Measurements from ENCODE around the gene LAMB3. TPM values are rescaled to one million over a fixed set of nuclear protein-coding genes. Genes with fewer than 3 reads are reported as not detected.

LAMB3 gene
- total RNA-seq, 1 donor from 2014 or later = 12.5 TPM

DNA sequence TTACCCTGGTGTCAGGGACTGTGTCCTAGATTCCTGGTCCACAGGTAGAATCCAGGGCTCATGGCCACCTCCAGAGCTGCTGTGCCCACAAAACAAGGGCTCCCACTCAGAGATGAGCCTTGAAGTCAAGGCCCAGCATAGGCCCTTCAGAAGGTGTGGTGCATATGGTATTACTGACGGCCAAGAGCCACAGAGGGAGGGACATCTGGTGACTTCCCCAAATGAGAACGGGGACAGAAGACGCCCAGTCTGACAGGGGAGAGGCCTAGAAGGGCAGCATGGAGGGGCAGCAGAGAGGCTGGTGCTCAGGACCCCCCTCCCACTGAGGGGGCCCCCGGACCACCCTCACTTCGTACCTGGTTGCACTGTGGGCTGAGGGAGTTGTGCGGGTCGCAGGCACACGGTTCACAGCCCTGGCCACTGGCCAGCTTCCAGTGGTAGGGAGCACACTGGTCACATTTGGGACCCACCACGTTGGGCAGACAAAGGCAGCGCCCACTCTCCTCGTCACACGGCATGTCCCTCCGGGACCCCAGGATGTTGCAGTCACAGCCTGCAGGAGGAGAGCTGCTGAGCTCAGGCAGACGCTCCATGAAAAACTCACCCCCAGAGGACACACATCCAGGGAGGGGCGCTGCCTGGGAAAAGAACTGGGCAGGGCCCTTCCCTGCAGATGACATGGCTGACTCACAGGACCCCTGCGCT lies 25.0 kb downstream of the LAMB3 start:
- Mint-ChIP-seq H3K4me1 (ENCODE audit: low read depth) (no peaks in the 10 kb centered on the region), H3K27ac (no peak overlapping the region), H3K4me3 (ENCODE audit: low read depth) (no peak overlapping the region), H3K36me3 (ENCODE audit: insufficient read depth) (no peaks in the 10 kb centered on the region), H3K27me3 (peaks cover 19% of the 10 kb centered on the region), H3K9me3 (ENCODE audit: low read depth) (no peaks in the 10 kb centered on the region)
- TF ChIP-seq, protein P1, sequence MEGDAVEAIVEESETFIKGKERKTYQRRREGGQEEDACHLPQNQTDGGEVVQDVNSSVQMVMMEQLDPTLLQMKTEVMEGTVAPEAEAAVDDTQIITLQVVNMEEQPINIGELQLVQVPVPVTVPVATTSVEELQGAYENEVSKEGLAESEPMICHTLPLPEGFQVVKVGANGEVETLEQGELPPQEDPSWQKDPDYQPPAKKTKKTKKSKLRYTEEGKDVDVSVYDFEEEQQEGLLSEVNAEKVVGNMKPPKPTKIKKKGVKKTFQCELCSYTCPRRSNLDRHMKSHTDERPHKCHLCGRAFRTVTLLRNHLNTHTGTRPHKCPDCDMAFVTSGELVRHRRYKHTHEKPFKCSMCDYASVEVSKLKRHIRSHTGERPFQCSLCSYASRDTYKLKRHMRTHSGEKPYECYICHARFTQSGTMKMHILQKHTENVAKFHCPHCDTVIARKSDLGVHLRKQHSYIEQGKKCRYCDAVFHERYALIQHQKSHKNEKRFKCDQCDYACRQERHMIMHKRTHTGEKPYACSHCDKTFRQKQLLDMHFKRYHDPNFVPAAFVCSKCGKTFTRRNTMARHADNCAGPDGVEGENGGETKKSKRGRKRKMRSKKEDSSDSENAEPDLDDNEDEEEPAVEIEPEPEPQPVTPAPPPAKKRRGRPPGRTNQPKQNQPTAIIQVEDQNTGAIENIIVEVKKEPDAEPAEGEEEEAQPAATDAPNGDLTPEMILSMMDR (IDR thresholded peaks at IDR 0.05; ENCODE audit: unreplicated experiment) = no peak
- no peak for DNase-seq (ENCODE audit: low spot score, unreplicated experiment)

DNA sequence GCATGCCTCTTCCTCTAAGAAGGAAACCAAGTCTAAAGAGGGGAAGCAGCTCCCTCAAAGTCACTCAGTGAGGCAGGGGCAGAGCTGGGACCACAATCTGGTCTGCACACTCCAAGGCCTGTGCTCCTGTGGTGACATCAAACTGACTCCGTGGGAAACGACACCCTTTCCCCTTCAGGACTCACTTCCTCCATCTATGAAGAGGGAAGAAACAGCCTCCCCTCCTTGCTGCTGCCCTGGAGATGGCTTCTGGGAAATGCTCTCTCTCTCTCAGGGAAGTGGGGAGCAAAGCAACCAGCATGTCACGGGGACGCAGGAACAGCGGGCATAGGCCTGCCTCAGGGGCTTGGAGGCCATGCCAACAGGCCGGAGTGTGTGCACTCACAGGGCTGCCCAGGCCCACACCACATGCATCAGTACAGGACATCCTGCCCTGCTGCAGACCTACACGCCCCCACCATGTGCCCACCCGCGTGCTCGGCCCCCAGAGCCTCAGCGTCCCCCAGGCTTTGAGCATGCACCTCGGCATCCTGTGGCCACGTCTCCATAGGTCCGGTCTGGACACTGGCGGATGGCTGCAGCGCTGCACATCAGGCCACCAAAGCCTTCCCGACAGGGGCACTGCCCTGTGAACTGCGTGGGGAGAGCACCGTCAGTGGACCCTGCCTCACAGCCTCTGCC lies 25.7 kb downstream of the LAMB3 start:
- H3K27me3 Mint-ChIP-seq = peaks cover 16% of the 10 kb centered on the region
- no peak overlapping the region for H3K27ac Mint-ChIP-seq

DNA sequence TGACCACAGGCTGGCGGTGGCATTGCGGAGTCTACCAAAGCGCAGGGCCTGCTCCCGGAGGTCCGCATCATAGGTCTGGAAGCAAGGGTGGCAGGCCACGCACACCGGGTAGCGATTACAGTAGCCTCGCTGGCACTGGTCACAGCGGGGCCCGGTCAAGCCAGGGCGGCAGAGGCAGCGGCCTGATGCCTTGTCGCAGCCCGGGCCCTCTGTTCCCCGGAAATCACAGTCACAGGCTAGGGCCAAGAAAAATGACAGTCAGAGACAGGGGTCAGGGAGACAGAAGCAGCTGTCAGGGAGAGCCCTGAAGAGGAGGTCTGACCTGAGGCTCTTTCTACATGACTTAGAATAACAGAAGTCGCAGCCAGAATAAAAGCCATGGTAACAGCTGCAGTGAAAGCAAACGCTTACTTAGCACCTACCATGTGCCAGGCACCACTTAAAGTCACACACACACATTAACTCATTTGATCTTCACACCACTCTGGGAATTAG lies 26.4 kb downstream of the LAMB3 start:
- no peak for DNase-seq (ENCODE audit: low spot score, unreplicated experiment)
- H3K4me1 Mint-ChIP-seq (ENCODE audit: low read depth) = no peaks in the 10 kb centered on the region
- no peak overlapping the region for H3K27ac Mint-ChIP-seq
- no peaks in the 10 kb centered on the region for H3K36me3 Mint-ChIP-seq (ENCODE audit: insufficient read depth)
- no peak overlapping the region for H3K4me3 Mint-ChIP-seq (ENCODE audit: low read depth)
- H3K9me3 Mint-ChIP-seq (ENCODE audit: low read depth) = no peaks in the 10 kb centered on the region
- H3K27me3 Mint-ChIP-seq = peaks cover 16% of the 10 kb centered on the region
- TF ChIP-seq, protein P1 (IDR thresholded peaks at IDR 0.05; ENCODE audit: unreplicated experiment) = no peak

More for the DNA sequence above, 25.7 kb downstream of the LAMB3 start:
- TF ChIP-seq, protein P1 (IDR thresholded peaks at IDR 0.05; ENCODE audit: unreplicated experiment) = no peak
- H3K4me1 Mint-ChIP-seq (ENCODE audit: low read depth) = no peaks in the 10 kb centered on the region
- DNase-seq (ENCODE audit: low spot score, unreplicated experiment) = no peak
- H3K4me3 Mint-ChIP-seq (ENCODE audit: low read depth) = no peak overlapping the region
- H3K9me3 Mint-ChIP-seq (ENCODE audit: low read depth) = no peaks in the 10 kb centered on the region
- H3K36me3 Mint-ChIP-seq (ENCODE audit: insufficient read depth) = no peaks in the 10 kb centered on the region

DNA sequence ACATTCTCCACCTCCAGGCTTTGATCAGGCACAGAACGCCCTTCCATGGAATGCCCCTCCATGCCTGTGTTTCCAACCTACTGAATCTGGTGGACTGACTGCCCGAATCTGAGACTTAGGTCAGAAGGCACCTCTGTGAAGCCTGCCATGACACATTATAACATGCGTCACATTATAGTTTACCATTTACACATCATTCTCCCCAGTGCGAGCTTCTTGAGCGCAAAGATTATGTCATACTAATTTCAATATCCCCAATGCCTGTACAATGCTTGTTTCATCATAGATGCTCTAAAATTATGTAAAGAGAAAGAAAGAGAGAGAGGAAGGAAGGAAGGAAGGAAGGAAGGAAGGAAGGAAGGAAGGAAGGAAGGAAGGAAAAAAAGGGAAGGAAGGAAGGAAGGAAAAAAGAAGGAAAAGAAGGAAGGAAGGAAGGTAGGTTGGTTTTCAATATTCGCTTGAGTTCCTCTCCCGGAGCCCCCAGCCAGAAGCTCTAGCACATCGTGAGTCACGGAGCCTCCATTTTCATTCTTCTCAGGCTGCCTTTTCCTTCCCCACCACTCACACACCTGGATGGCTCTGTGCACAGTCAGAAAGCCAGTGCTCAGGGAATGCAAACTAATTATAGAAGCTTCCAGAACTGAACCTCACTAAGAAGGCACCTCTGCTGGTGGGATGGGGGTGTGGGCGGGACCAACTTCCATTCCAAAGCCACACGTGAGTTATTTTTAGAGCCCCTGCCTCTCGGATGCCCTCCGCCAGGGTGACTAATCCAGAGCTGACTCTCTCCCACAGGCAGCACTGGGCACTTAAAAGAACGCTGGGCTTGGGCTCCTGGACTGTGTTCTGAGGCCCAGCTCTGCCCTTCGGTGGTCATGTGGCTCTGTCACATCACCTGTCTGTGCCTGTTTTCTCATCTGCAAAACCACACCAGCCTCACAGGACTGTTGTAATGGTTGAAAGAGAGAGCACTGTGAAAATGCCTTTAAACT lies 27.4 kb downstream of the LAMB3 start:
- Mint-ChIP-seq H3K9me3 (ENCODE audit: low read depth) (no peaks in the 10 kb centered on the region), H3K27ac (no peak overlapping the region), H3K36me3 (ENCODE audit: insufficient read depth) (no peaks in the 10 kb centered on the region), H3K27me3 (peaks cover 16% of the 10 kb centered on the region), H3K4me1 (ENCODE audit: low read depth) (no peaks in the 10 kb centered on the region), H3K4me3 (ENCODE audit: low read depth) (no peak overlapping the region)
- TF ChIP-seq, protein P1 (IDR thresholded peaks at IDR 0.05; ENCODE audit: unreplicated experiment) = no peak
- DNase-seq (ENCODE audit: low spot score, unreplicated experiment) = no peak

Measured in progenitor cell of endocrine pancreas (in vitro differentiated cells).